ENCODE data around the gene CCDC57. TPM values are rescaled to one million over a fixed set of nuclear protein-coding genes. Genes with fewer than 3 reads are reported as not detected.

The CCDC57 gene
- total and polyA plus RNA-seq, 9 of the 15 experiments (the other 6 are each of a cell fraction or from before 2014, with no cell fraction given), result 0.83 to 36.2 (median 13.6) TPM

DNA sequence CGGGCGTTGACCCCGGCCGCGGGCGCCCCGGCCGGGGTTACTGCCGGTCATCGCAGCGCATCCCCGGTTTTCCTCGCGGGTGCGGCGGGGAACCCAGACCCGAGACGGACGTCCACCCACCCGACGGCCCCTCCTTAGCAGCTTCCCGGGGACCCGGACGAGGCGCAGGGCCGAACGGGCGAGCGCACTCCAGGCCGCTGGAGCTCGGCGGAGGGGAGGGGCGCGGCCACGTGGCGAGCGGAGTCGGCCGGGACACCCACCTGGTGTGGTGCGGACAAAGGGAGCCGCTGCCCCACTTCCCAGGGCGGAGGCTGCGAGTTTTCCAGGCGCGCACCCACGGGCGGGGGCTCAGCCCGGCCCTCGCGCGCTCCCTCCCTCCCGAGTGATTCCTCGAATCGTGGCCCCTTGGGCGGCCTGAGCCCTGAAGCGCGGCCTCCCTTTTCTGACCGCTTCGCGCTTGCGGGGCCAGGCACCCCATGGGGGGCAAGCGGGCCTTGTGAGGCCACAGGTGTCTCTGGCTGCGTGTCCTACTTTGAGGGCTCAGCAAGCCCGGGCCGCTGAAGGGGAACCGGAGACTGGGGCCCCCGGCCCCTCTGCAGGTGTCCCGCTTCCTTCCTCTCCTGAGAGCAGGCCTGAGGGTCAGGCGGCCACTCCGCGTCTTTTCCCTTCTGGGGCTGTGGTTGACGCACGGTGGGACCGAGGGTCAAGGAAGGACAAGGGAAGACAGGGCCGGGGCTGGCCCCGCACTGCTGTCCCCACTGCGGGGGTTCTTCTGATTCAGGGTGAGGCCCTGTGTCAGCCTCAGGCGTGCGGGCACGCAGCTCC, 113.5 kb downstream of the CCDC57 start (continued):
- TF ChIP-seq NFIX (CRISPR knock-in tag; IDR thresholded peaks at IDR 0.05; ENCODE audit: low read depth), result no peak
- no peak for TF ChIP-seq MBD2 (IDR thresholded peaks at IDR 0.05; ENCODE audit: borderline replicate concordance, low read depth)
- no peak for TF ChIP-seq NFE2 (IDR thresholded peaks at IDR 0.05; ENCODE audit: low read depth)
- TF ChIP-seq MYC (IDR thresholded peaks at IDR 0.05; ENCODE audit: low read depth, low read length), result peak; percentile 92
- TF ChIP-seq MYC (CRISPR knock-in tag; IDR thresholded peaks at IDR 0.05; ENCODE audit: borderline replicate concordance, low read depth), result peak; percentile 94; the same call in 1 of the 2 replicates
- no peak for TF ChIP-seq CBX8 (IDR thresholded peaks at IDR 0.05; ENCODE audit: borderline replicate concordance, extremely low read depth, low read depth, low read length, poor library complexity, severe bottlenecking)
- TF ChIP-seq ATF7 (IDR thresholded peaks at IDR 0.05), result 0 out of 2 replicates have a peak, but pooled peaks have one; percentile 66
- TF ChIP-seq NR4A1 (CRISPR knock-in tag; IDR thresholded peaks at IDR 0.05), result peak; percentile 91; the same call in 1 of the 2 replicates
- 0 out of 2 replicates have a peak, but pooled peaks have one; percentile 33 for TF ChIP-seq NR4A1 (tag; IDR thresholded peaks at IDR 0.05)
- TF ChIP-seq ZNF583 (CRISPR knock-in tag; IDR thresholded peaks at IDR 0.05), result peak; percentile 54; the same call in 1 of the 2 replicates
- 0 out of 2 replicates have a peak, but pooled peaks have one; percentile 8 for TF ChIP-seq ZSCAN29 (IDR thresholded peaks at IDR 0.05)
- no peak for TF ChIP-seq XRCC4 (IDR thresholded peaks at IDR 0.05; ENCODE audit: extremely low read depth, insufficient read depth, insufficient read length)
- TF ChIP-seq, protein P1, sequence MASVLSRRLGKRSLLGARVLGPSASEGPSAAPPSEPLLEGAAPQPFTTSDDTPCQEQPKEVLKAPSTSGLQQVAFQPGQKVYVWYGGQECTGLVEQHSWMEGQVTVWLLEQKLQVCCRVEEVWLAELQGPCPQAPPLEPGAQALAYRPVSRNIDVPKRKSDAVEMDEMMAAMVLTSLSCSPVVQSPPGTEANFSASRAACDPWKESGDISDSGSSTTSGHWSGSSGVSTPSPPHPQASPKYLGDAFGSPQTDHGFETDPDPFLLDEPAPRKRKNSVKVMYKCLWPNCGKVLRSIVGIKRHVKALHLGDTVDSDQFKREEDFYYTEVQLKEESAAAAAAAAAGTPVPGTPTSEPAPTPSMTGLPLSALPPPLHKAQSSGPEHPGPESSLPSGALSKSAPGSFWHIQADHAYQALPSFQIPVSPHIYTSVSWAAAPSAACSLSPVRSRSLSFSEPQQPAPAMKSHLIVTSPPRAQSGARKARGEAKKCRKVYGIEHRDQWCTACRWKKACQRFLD (CRISPR knock-in tag; IDR thresholded peaks at IDR 0.05), result peak; percentile 86; the same call in 1 of the 2 replicates
- TF ChIP-seq ZNF507 (tag; conservative IDR thresholded peaks at IDR 0.05), result no peak
- TF ChIP-seq, protein P2, sequence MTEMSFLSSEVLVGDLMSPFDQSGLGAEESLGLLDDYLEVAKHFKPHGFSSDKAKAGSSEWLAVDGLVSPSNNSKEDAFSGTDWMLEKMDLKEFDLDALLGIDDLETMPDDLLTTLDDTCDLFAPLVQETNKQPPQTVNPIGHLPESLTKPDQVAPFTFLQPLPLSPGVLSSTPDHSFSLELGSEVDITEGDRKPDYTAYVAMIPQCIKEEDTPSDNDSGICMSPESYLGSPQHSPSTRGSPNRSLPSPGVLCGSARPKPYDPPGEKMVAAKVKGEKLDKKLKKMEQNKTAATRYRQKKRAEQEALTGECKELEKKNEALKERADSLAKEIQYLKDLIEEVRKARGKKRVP (CRISPR knock-in tag; IDR thresholded peaks at IDR 0.05), result peak; percentile 4; the same call in 1 of the 2 replicates
- no peak for TF ChIP-seq ZNF347 (CRISPR knock-in tag; IDR thresholded peaks at IDR 0.05; ENCODE audit: low read depth)
- peak; percentile 90 for TF ChIP-seq L3MBTL2 (IDR thresholded peaks at IDR 0.05)
- no peak for TF ChIP-seq HEY1 (CRISPR knock-in tag; IDR thresholded peaks at IDR 0.05; ENCODE audit: borderline replicate concordance)
- no peak for TF ChIP-seq ZNF324 (CRISPR knock-in tag; IDR thresholded peaks at IDR 0.05)
- TF ChIP-seq RBBP5 (IDR thresholded peaks at IDR 0.05; ENCODE audit: borderline replicate concordance, insufficient read depth, low read length, poor library complexity, severe bottlenecking), result peak; percentile 67
- 0 out of 2 replicates have a peak, but pooled peaks have one; percentile 5 for TF ChIP-seq ZNF707 (CRISPR knock-in tag; conservative IDR thresholded peaks at IDR 0.05)
- TF ChIP-seq, protein P3, sequence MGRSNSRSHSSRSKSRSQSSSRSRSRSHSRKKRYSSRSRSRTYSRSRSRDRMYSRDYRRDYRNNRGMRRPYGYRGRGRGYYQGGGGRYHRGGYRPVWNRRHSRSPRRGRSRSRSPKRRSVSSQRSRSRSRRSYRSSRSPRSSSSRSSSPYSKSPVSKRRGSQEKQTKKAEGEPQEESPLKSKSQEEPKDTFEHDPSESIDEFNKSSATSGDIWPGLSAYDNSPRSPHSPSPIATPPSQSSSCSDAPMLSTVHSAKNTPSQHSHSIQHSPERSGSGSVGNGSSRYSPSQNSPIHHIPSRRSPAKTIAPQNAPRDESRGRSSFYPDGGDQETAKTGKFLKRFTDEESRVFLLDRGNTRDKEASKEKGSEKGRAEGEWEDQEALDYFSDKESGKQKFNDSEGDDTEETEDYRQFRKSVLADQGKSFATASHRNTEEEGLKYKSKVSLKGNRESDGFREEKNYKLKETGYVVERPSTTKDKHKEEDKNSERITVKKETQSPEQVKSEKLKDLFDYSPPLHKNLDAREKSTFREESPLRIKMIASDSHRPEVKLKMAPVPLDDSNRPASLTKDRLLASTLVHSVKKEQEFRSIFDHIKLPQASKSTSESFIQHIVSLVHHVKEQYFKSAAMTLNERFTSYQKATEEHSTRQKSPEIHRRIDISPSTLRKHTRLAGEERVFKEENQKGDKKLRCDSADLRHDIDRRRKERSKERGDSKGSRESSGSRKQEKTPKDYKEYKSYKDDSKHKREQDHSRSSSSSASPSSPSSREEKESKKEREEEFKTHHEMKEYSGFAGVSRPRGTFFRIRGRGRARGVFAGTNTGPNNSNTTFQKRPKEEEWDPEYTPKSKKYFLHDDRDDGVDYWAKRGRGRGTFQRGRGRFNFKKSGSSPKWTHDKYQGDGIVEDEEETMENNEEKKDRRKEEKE (IDR thresholded peaks at IDR 0.05; ENCODE audit: borderline replicate concordance in 1 of 2, control insufficient read depth in 1 of 2, low read depth in 2 of 2, low read length in 1 of 2), result no peak
- 0 out of 2 replicates have a peak, but pooled peaks have one; percentile 36 for TF ChIP-seq HMG20B (CRISPR knock-in tag; IDR thresholded peaks at IDR 0.05)
